ENCODE measurements around the gene ANKIB1.

DNA sequence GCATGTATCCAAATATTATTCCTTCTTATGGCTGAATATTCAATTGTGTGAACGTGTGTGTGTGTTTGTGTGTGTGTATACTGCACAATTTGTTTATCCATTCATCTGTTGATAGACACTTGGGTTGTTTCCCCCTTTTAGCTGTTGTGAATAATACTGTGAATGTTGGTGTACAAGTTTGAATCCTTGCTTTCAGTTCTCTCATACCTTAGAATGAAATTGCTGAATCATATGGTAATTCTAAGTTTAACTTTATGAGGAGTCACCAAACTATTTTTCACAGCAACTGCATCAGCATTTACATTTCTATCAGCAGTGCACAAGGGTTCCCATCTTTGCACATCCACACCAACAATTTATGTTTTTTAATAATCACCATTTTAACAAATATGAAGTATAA is 114.6 kb downstream of the ANKIB1 start:
- TF ChIP-seq, protein P1, sequence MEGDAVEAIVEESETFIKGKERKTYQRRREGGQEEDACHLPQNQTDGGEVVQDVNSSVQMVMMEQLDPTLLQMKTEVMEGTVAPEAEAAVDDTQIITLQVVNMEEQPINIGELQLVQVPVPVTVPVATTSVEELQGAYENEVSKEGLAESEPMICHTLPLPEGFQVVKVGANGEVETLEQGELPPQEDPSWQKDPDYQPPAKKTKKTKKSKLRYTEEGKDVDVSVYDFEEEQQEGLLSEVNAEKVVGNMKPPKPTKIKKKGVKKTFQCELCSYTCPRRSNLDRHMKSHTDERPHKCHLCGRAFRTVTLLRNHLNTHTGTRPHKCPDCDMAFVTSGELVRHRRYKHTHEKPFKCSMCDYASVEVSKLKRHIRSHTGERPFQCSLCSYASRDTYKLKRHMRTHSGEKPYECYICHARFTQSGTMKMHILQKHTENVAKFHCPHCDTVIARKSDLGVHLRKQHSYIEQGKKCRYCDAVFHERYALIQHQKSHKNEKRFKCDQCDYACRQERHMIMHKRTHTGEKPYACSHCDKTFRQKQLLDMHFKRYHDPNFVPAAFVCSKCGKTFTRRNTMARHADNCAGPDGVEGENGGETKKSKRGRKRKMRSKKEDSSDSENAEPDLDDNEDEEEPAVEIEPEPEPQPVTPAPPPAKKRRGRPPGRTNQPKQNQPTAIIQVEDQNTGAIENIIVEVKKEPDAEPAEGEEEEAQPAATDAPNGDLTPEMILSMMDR (IDR thresholded peaks at IDR 0.05) = no peak
- TF ChIP-seq, protein P2, sequence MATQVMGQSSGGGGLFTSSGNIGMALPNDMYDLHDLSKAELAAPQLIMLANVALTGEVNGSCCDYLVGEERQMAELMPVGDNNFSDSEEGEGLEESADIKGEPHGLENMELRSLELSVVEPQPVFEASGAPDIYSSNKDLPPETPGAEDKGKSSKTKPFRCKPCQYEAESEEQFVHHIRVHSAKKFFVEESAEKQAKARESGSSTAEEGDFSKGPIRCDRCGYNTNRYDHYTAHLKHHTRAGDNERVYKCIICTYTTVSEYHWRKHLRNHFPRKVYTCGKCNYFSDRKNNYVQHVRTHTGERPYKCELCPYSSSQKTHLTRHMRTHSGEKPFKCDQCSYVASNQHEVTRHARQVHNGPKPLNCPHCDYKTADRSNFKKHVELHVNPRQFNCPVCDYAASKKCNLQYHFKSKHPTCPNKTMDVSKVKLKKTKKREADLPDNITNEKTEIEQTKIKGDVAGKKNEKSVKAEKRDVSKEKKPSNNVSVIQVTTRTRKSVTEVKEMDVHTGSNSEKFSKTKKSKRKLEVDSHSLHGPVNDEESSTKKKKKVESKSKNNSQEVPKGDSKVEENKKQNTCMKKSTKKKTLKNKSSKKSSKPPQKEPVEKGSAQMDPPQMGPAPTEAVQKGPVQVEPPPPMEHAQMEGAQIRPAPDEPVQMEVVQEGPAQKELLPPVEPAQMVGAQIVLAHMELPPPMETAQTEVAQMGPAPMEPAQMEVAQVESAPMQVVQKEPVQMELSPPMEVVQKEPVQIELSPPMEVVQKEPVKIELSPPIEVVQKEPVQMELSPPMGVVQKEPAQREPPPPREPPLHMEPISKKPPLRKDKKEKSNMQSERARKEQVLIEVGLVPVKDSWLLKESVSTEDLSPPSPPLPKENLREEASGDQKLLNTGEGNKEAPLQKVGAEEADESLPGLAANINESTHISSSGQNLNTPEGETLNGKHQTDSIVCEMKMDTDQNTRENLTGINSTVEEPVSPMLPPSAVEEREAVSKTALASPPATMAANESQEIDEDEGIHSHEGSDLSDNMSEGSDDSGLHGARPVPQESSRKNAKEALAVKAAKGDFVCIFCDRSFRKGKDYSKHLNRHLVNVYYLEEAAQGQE (IDR thresholded peaks at IDR 0.05; ENCODE audit: insufficient read depth in 1 of 2, low read depth in 2 of 2, low read length in 1 of 2) = no peak
- no peak for TF ChIP-seq TCF7L2 (IDR thresholded peaks at IDR 0.05; ENCODE audit: low read depth, low read length)
